GM19455 (cell line): ENCODE measurements around the gene MON1B.
"Not testable (repeated sequence)": the region's sequence is repeated elsewhere in the genome, so short reads cannot be mapped to it uniquely, and the experiment has no call there.

Experiments
- ATAC-seq: cut with Tn5 transposase; IDR thresholded peaks from one replicate; pipeline ENCODE4 v1.9.1; 2021; ENCODE audit not compliant: unreplicated experiment

The MON1B gene

GRCh38 chr16:77190478-77191258 is at the start of gene MON1B:
TSS of gene MON1B (plus strand) at chr16:77191190. CDS start at chr16:77191486, 296 bp downstream.
- ATAC-seq = peak; percentile 98

DNA sequence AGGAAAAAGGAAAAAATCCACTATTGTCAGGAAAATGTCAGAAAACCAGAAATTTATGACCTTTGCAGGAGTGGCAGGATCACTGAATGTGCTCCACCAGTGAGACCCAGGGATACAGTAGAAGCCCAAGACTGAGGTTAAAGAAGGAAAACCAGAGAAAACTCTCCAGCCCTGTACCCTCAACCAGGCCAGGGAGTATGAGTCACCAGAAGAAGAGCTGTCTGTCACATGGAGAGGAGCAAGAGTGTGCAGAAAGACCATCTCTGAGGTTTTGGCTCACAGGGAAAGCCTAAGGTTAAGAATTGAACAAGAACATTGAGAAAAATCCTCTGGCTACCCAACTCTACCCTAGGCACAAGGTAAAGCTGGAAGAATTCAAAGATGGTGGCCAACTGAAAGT is 47.6 kb upstream of the MON1B start:
- no peak for ATAC-seq

- no peak for ATAC-seq
These were observed 42.9 kb upstream of the MON1B start for GRCh38 chr16:77148121-77148520.

GRCh38 chr16:77157346-77158058 is 33.5 kb upstream of the MON1B start:
- no peak for ATAC-seq

GRCh38 chr16:77158293-77158692 is 32.7 kb upstream of the MON1B start:
- ATAC-seq = no peak

DNA sequence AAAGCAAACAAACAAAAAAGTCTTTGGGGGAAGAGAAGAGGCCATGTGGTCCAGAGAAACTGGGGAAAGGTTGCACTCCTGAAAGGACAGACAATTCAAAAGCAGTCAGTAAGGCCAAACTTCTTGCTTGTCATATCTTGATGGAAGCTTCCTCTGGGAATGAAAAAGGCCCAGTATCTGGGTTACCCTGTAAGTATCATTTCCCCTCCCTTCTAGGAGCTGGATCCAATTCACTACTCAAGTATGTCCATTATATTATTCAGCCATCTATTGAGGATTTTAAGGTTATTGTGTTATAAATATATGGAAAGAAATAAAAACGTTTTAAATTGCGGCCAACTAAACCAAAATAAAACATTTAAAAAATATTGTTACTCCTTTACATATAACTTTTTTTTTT is 26.0 kb upstream of the MON1B start:
- no peak for ATAC-seq

DNA sequence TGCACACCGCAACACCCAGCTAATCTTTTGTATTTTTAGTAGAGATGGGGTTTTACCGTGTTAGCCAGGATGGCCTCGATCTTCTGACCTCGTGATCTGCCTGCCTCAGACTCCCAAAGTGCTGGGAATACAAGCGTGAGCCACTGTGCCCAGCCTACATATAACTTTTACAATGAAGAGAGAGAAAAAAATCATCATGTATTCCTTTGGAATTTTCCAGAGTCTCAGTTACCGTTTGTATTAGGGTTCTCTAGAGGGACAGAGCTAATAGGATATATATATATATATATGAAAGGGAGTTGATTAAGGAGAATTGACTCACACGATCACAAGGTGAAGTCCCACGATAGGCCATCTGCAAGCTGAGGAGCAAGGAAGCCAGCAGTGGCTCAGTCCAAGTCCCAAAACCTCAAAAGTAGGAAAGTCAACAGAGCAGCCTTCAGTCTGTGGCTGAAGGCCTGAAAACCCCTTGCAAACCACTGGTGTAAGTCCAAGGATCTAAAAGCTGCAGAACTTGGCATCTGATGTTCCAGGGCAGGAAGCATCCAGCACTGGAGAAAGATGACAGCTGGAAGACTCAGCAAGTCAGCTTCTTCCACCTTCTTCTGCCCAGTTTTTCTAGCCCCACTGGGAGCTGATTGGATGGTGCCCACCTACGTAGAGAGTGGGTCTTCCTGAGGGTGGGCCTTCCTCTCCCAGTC is 25.3 kb upstream of the MON1B start:
- not testable (repeated sequence) for ATAC-seq

GRCh38 chr16:77166726-77167125 is 24.3 kb upstream of the MON1B start:
- ATAC-seq = no peak

GRCh38 chr16:77168901-77169300 is 22.1 kb upstream of the MON1B start:
- no peak for ATAC-seq

DNA sequence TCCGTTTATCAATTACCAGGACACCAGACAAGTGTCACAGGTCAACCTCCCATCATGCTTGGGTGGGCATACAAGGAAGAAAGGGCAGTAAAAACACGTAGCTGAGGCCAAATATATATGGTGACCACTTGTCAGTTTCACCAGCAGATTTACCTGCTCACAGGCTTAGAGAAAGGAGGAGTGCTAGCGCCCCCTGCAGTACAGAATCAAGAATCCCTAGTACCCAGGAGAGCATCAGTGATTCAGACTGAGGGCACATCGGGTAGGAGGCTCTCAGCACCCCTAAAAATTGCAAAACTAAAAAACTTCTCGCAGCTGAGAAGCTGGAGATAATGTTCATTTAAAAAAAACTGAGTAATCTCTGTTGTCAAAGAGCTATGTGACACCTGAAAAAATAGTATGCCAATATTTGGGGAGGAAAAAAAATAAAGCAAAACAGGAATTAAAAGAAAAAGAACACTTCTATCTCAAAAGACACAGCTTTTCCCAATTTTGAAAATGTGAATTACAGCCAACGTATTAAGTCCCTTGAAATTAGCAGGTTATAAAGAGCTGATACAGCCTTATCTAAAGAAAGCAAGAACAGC is 21.2 kb upstream of the MON1B start:
- peak; percentile 69 for ATAC-seq

GRCh38 chr16:77170805-77171204 is 20.2 kb upstream of the MON1B start:
- ATAC-seq = no peak

DNA sequence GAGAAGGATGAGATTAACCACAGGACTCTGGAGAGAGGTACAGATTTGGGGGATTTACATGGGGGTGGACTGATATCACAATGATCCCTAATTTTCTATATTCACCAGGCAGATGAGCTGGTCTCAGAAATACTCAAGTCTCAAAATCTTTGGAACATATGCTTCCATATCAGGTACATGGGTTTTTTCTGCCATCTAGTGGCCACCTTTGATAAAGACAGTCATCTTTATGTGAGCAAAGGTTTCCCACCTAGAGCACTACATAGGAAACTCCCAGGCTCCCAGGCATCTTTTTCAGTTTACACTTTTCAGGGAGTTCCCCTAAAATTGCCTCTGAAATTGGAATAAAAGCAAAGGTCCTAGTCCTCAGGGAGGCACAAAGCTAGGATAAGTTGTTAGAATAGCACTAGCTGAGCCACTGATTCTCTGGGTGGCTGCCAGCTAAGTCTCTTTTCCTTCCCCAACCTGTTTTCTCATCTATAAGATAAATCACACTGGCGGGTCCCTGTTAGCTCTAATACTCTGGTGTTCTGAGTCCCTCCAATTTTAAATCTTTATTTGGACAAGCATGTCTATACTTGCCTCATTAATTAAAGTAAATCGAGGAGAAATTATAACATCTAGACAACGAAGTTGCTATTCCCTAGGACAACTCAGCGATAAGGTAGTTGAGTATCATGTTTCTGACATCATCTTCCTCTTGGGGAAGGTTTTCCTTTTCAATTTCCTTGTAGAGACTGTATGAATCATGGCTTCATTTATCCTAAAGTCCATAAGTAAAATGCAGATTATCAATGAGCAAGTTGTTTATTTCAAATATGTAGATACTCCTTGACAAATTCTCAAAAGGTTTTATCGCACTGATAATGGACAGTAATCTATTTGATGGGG is 19.0 kb upstream of the MON1B start:
- ATAC-seq = peak; percentile 86

DNA sequence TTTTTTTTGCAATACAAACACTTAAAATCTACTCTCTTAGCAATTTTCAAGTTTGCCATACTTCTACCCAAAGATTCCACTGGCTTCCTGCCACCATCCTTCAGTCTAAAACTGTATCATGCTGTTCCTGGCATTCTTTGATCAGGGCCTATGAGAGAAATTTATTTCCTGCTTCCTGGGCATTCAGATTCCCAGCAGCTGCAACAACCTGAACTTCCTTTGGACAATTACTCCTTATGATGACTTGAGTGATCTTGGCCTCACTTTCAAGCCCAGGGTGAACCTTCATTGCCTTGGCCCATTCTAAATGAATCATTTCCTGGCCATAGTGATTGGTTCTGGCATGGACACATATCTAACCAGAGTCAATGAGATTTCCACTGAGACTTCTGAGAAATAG is 18.0 kb upstream of the MON1B start:
- ATAC-seq = no peak

DNA sequence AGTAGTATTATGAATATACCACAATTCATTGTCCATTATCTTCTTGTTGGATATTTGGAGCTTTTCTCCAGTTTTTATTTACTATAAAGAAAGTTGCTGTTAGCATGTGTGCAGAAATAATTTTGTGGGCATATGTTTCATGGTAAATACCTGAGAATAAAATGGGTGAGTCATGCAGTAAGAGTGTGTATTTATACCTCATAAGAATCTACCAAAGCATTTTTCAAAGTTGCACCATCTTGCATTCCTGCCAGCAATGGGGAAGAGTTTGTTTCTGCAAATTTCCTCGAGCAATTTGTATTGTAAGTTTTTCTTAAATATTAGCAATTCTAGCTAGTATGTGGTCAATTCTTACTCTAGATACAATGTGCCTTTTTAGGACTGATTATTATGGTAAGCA is 7.9 kb upstream of the MON1B start:
- ATAC-seq = no peak

- not testable (repeated sequence) for ATAC-seq
These were observed 4.7 kb upstream of the MON1B start for GRCh38 chr16:77186298-77186697.

- no peak for ATAC-seq
These were observed 856 bp upstream of the MON1B start for GRCh38 chr16:77190190-77190477.

GRCh38 chr16:77191259-77191969 is 424 bp downstream of the MON1B start:
- ATAC-seq = peak; percentile 0

GRCh38 chr16:77193377-77193776 is 2.4 kb downstream of the MON1B start:
- ATAC-seq = no peak

- no peak for ATAC-seq
These were observed 3.6 kb downstream of the MON1B start for GRCh38 chr16:77194295-77195231.
